ENCODE measurements around the gene ATP10D. TPM values are rescaled to one million over a fixed set of nuclear protein-coding genes. Genes with fewer than 3 reads are reported as not detected.

Gene ATP10D
- total and polyA plus RNA-seq, 12 donors = 2.8 to 15.7 (median 8.6) TPM

GRCh38 chr4:47631161-47631560 lies 146.1 kb downstream of the ATP10D start:
- ATAC-seq (no peak), DNase-seq (no peak)
- 91 to 93% methylated on average over 4 of the region's 4 CpGs for WGBS, 2 donors
- no peak for TF ChIP-seq CTCF (IDR thresholded peaks at IDR 0.05)
- Histone ChIP-seq H3K27ac (no peak overlapping the region), H3K9me3 (no peaks in the 10 kb centered on the region), H3K4me3 (no peak overlapping the region), H3K4me1 (no peaks in the 10 kb centered on the region), H3K36me3 (no peaks in the 10 kb centered on the region), H3K27me3 (no peaks in the 10 kb centered on the region)
- intact Hi-C loops (cut with DNase I) = no loop called here

- Histone ChIP-seq H3K36me3 (peaks cover 0 to 7% (median 0%) of the 10 kb centered on the region in 9 donors), H3K27ac (no peak overlapping the region), H3K4me3 (no peak overlapping the region), H3K9me3 (peaks cover 0 to 3% (median 0%) of the 10 kb centered on the region in 11 donors), H3K27me3 (no peaks in the 10 kb centered on the region), H3K4me1 (peaks cover 0 to 11% (median 0%) of the 10 kb centered on the region in 9 donors)
- WGBS, 2 donors = 55 to 71% methylated on average over 3 of the region's 3 CpGs
- intact Hi-C loops (cut with DNase I) = no loop called here
- DNase-seq = no peak
- no peak for TF ChIP-seq CTCF (IDR thresholded peaks at IDR 0.05)
- peak in 1 of 8 donors; percentile 35 for ATAC-seq
Observed at GRCh38 chr4:47639531-47639930, 154.5 kb downstream of the ATP10D start.

GRCh38 chr4:47640911-47641310 lies 155.8 kb downstream of the ATP10D start:
- intact Hi-C loops (cut with DNase I) = no loop called here
- Histone ChIP-seq H3K4me3 (no peak overlapping the region), H3K27me3 (no peaks in the 10 kb centered on the region), H3K36me3 (peaks cover 0 to 7% (median 0%) of the 10 kb centered on the region in 9 donors), H3K27ac (peak overlapping the region in 1 of 10 donors; percentile 18), H3K9me3 (peaks cover 0 to 3% (median 0%) of the 10 kb centered on the region in 11 donors), H3K4me1 (peaks cover 0 to 11% (median 0%) of the 10 kb centered on the region in 9 donors)
- no peak for DNase-seq
- no peak for TF ChIP-seq CTCF (IDR thresholded peaks at IDR 0.05)
- ATAC-seq = no peak

GRCh38 chr4:47641755-47642154 lies 156.7 kb downstream of the ATP10D start:
- intact Hi-C loops (cut with DNase I) = no loop called here
- Histone ChIP-seq H3K9me3 (peaks cover 0 to 3% (median 0%) of the 10 kb centered on the region in 11 donors), H3K4me1 (peaks cover 0 to 14% (median 0%) of the 10 kb centered on the region in 9 donors), H3K36me3 (peaks cover 0 to 7% (median 0%) of the 10 kb centered on the region in 9 donors), H3K4me3 (no peak overlapping the region), H3K27ac (no peak overlapping the region), H3K27me3 (no peaks in the 10 kb centered on the region)
- 49 to 58% methylated on average over 1 of the region's 1 CpG for WGBS, 2 donors
- no peak for TF ChIP-seq CTCF (IDR thresholded peaks at IDR 0.05)
- peak in 4 of 8 donors; percentile 75 to 80 (median 76) for ATAC-seq
- no peak for DNase-seq
